Natural killer cell (primary cell): Measurements from ENCODE around the gene MYOF. TPM values are rescaled to one million over a fixed set of nuclear protein-coding genes. Genes with fewer than 3 reads are reported as not detected.

ENCODE experiments used
- ATAC-seq, 3 donors: fragments of 150-1000 bp in 2 of 3; fragments of 200-7000 bp in 1 of 3; cut with Tn5 transposase; 1 replicate in 1 of 3; 2 replicates in 2 of 3; pipeline ENCODE4 v1.10.0; 2021; ENCODE audit warnings: mild to moderate bottlenecking in 2 of 3, moderate library complexity in 2 of 3
- DNase-seq, 2 donors: peaks; one replicate each; pipeline versions ENCODE4 v3.0.0 to v3.0.0-alpha.2; 2013 to 2021; ENCODE audit warnings: mixed read lengths in 1 of 2
- H3K27ac ChIP-seq: one replicate; pipeline ENCODE4 v1.5.1; 2013; ENCODE audit warnings: mild to moderate bottlenecking, low read length
- H3K27me3 ChIP-seq: one replicate; pipeline ENCODE4 v1.6.1; 2013; ENCODE audit warnings: low read length; ENCODE audit not compliant: control insufficient read depth, insufficient read depth
- H3K36me3 ChIP-seq: one replicate; pipeline ENCODE4 v1.6.1; 2013; ENCODE audit warnings: low read length; ENCODE audit not compliant: control insufficient read depth, insufficient read depth
- H3K4me1 ChIP-seq: one replicate; pipeline ENCODE4 v1.6.1; 2013; ENCODE audit warnings: low read length; ENCODE audit not compliant: control insufficient read depth, insufficient read depth
- H3K4me3 ChIP-seq: one replicate; pipeline ENCODE4 v1.5.1; 2013; ENCODE audit warnings: low read length
- H3K9me3 ChIP-seq: one replicate; pipeline ENCODE4 v1.6.1; 2013; ENCODE audit warnings: low read length; ENCODE audit not compliant: control insufficient read depth, insufficient read depth
- H3K27ac Mint-ChIP-seq, 2 donors: one replicate each; pipeline ENCODE4 v1.8.0; 2022; ENCODE audit warnings: mild to moderate bottlenecking in 2 of 2, mixed read lengths in 2 of 2, moderate library complexity in 1 of 2
- H3K27me3 Mint-ChIP-seq, 2 donors: one replicate each; pipeline ENCODE4 v1.8.0; 2022; ENCODE audit warnings: low read depth in 2 of 2, mixed read lengths in 2 of 2
- H3K36me3 Mint-ChIP-seq: one replicate; pipeline ENCODE4 v1.8.0; 2022; ENCODE audit warnings: mixed read lengths
- H3K4me1 Mint-ChIP-seq, 2 donors: one replicate each; pipeline ENCODE4 v1.8.0; 2022; ENCODE audit warnings: mixed read lengths in 2 of 2
- H3K4me3 Mint-ChIP-seq: one replicate; pipeline ENCODE4 v1.8.0; 2022; ENCODE audit warnings: mild to moderate bottlenecking, moderate library complexity, mixed read lengths
- H3K9me3 Mint-ChIP-seq, 2 donors: one replicate each; pipeline ENCODE4 v1.8.0; 2022; ENCODE audit warnings: mixed read lengths in 2 of 2
- WGBS: methylation state at CpG from one replicate; pipeline ENCODE4 v1.1.7; 2013; ENCODE audit warnings: missing lambda C conversion rate; ENCODE audit not compliant: insufficient coverage; 5-methylcytosine and 5-hydroxymethylcytosine counted together
- intact Hi-C: fragments of 100-400 bp; cut with micrococcal nuclease; formaldehyde crosslinking; loops from one replicate; pipeline ENCODE4 v1.14.2; 2022
- total RNA-seq, 4 donors: library from RNA; stranded (reverse); fragments of 120-200 nt in 1 of 4; gene quantifications; one replicate each; pipeline versions ENCODE4 v1.2.3 to v1.2.4, GENCODE V29; 2013 to 2022
- TF ChIP-seq, protein P1 (sequence below): fragments of 200-600 bp; IDR thresholded peaks from one replicate; pipeline ENCODE4 v1.8.0; 2022; ENCODE audit warnings: antibody characterized with exemption

Gene MYOF
- 1 to 10 TPM; 2.0 to 9.7 (median 2.9) TPM for total RNA-seq
- total RNA-seq (2013) = 4.6 TPM

DNA sequence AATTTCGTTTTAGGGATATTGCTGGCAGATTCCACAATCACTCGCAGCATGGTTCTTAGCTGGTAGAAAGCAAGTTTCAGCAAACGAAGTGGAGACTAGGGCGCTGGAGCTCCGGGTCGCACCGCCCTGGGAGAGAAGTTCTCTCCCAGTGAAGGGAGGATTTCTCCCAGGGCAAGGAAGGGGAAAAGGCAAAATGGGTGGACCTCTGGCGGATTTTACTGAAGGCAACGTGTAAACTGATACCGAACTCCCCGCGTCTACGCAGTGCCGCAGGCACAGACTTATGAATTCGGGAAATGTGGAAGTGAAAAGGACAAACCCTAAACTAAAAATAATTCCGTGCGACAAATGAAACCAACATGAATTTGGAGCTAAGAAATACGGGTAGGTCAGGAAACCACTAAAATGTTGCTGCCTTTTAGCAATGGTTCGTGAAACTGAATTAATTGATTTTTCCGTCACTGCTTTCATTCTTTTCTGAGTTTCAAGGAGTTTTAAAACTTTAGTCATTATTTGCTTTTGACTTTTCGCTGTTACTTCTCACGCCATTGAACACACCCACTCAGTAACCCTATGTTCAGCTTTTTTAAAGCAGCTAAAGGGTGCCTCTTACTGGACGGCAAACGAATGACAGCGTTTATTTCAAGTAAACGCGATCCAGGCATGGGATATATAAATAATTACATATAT is at the start of gene MYOF:
MYOF (minus strand) TSS at position 190 of the 690 bp plus-strand sequence; CDS start at position 50, 140 bp downstream.
- H3K27me3 Mint-ChIP-seq = peaks cover 36 to 53% of the 10 kb centered on the region in 2 donors
- H3K4me1 Mint-ChIP-seq = peaks cover 11 to 12% of the 10 kb centered on the region in 2 donors
- Histone ChIP-seq H3K4me3 (peak within 1 kb of the TSS; percentile 38), H3K27ac (no peak within 1 kb of the TSS), H3K27me3 (peaks cover 13% of the 10 kb centered on the region), H3K36me3 (no peaks in the 10 kb centered on the region), H3K4me1 (peaks cover 7% of the 10 kb centered on the region), H3K9me3 (no peaks in the 10 kb centered on the region)
- peak; percentile 85 to 95 (median 94) for ATAC-seq
- DNase-seq = peak in 1 of 2 donors; percentile 81
- TF ChIP-seq, protein P1, sequence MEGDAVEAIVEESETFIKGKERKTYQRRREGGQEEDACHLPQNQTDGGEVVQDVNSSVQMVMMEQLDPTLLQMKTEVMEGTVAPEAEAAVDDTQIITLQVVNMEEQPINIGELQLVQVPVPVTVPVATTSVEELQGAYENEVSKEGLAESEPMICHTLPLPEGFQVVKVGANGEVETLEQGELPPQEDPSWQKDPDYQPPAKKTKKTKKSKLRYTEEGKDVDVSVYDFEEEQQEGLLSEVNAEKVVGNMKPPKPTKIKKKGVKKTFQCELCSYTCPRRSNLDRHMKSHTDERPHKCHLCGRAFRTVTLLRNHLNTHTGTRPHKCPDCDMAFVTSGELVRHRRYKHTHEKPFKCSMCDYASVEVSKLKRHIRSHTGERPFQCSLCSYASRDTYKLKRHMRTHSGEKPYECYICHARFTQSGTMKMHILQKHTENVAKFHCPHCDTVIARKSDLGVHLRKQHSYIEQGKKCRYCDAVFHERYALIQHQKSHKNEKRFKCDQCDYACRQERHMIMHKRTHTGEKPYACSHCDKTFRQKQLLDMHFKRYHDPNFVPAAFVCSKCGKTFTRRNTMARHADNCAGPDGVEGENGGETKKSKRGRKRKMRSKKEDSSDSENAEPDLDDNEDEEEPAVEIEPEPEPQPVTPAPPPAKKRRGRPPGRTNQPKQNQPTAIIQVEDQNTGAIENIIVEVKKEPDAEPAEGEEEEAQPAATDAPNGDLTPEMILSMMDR = peak; percentile 65
- H3K27ac Mint-ChIP-seq = peak within 1 kb of the TSS in 1 of 2 donors; percentile 66
- no peaks in the 10 kb centered on the region for H3K36me3 Mint-ChIP-seq
- H3K4me3 Mint-ChIP-seq = peak within 1 kb of the TSS; percentile 88
- intact Hi-C loops = loop anchor here (1.0 kb wide), 1 partner anchor 106 kb away; no protein-coding TSS in a partner anchor
- no peaks in the 10 kb centered on the region for H3K9me3 Mint-ChIP-seq
- WGBS = under 1% methylated on average over 22 of the region's 27 CpGs

DNA sequence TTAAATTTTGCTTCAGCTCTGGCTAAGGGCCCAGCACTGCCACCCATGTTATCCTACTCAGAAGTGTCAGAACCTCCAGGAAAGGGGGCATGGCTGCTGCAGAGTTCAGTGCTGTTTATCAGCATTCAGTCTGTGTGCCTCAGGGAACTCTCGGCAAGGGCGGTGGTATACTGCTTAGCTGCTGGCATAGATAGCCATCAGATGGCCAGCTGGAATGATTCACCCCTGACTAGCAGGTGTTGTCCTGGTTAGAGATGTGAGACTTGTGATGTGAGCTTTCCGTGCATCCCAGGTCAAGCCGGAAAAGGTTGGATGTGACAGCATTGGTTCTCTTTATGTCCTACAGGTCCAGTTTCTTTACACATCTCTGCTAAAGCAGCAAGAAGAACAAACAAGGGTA is 36.4 kb upstream of the MYOF start:
- Histone ChIP-seq H3K9me3 (no peaks in the 10 kb centered on the region), H3K36me3 (no peaks in the 10 kb centered on the region), H3K4me1 (no peaks in the 10 kb centered on the region), H3K4me3 (no peak overlapping the region), H3K27ac (no peak overlapping the region), H3K27me3 (no peaks in the 10 kb centered on the region)
- WGBS = 97% methylated on average over 4 of the region's 4 CpGs
- intact Hi-C loops = no loop called here
- Mint-ChIP-seq H3K9me3 (no peaks in the 10 kb centered on the region), H3K27me3 (no peaks in the 10 kb centered on the region), H3K4me1 (no peaks in the 10 kb centered on the region), H3K4me3 (no peak overlapping the region), H3K27ac (no peak overlapping the region), H3K36me3 (no peaks in the 10 kb centered on the region)
- TF ChIP-seq, protein P1 = no peak
- no peak for DNase-seq
- ATAC-seq = no peak

- H3K27me3 Mint-ChIP-seq = no peaks in the 10 kb centered on the region
- DNase-seq (no peak), ATAC-seq (no peak)
- no peaks in the 10 kb centered on the region for H3K36me3 Mint-ChIP-seq
- H3K4me3 Mint-ChIP-seq = no peak overlapping the region
- TF ChIP-seq, protein P1 = no peak
- Histone ChIP-seq H3K4me3 (no peak overlapping the region), H3K9me3 (no peaks in the 10 kb centered on the region), H3K4me1 (no peaks in the 10 kb centered on the region), H3K36me3 (no peaks in the 10 kb centered on the region), H3K27me3 (no peaks in the 10 kb centered on the region), H3K27ac (no peak overlapping the region)
- no peaks in the 10 kb centered on the region for H3K9me3 Mint-ChIP-seq
- H3K27ac Mint-ChIP-seq = no peak overlapping the region
- H3K4me1 Mint-ChIP-seq = no peaks in the 10 kb centered on the region
- intact Hi-C loops = no loop called here
- no CpG with 5 or more reads among the region's 1 CpG for WGBS
Measured at GRCh38 chr10:93516006-93516380, 33.9 kb upstream of the MYOF start.
